DMS53 treated with DMSO at 0.1 percent for 48 hours (cell line): ENCODE data around the gene TOE1.
A peak's percentile ranks its signal among the peaks of the same experiment; 100 is the strongest.

Source experiments
- DNase-seq: peaks from one replicate; lab custom pipeline; 2025; ENCODE audit not compliant: unreplicated experiment; lab: John Stamatoyannopoulos, UW

The TOE1 gene

GRCh38 chr1:45326627-45327623, 13.0 kb upstream of the TOE1 start, which contains the start of gene HPDL:
Gene HPDL, plus strand, starts transcription at chr1:45326895. Its CDS starts 254 bp downstream, at chr1:45327149.
- peak; percentile 17 for DNase-seq

- DNase-seq: no peak
These were observed 12.1 kb upstream of the TOE1 start for GRCh38 chr1:45327644-45328515.

- no peak for DNase-seq
These were observed 11.3 kb upstream of the TOE1 start for GRCh38 chr1:45328680-45329079.

GRCh38 chr1:45329445-45329844, 10.5 kb upstream of the TOE1 start:
- DNase-seq: no peak

- no peak for DNase-seq
These were observed 8.3 kb upstream of the TOE1 start for GRCh38 chr1:45331436-45332345.

- DNase-seq: no peak
These were observed 7.6 kb upstream of the TOE1 start for GRCh38 chr1:45332346-45332720.

- DNase-seq: no peak
These were observed 5.4 kb upstream of the TOE1 start for GRCh38 chr1:45334308-45335245.

- DNase-seq: no peak
These were observed 4.1 kb upstream of the TOE1 start for GRCh38 chr1:45335855-45336324.

GRCh38 chr1:45337630-45338325, 2.2 kb upstream of the TOE1 start:
- DNase-seq: no peak

GRCh38 chr1:45340816-45341466, 971 bp downstream of the TOE1 start:
- no peak for DNase-seq

GRCh38 chr1:45344499-45344898, 4.5 kb downstream of the TOE1 start:
- no peak for DNase-seq

- DNase-seq: no peak
These were observed 5.0 kb downstream of the TOE1 start for GRCh38 chr1:45345014-45345413.

- DNase-seq: no peak
These were observed 6.5 kb downstream of the TOE1 start for GRCh38 chr1:45346473-45346872.

GRCh38 chr1:45348020-45348419, 8.1 kb downstream of the TOE1 start:
- DNase-seq: no peak

- DNase-seq: no peak
These were observed 8.6 kb downstream of the TOE1 start for GRCh38 chr1:45348609-45348965.

GRCh38 chr1:45348966-45349677, 9.2 kb downstream of the TOE1 start:
- no peak for DNase-seq

- no peak for DNase-seq
These were observed 11.5 kb downstream of the TOE1 start for GRCh38 chr1:45351508-45351907.

GRCh38 chr1:45353685-45354084, 13.7 kb downstream of the TOE1 start:
- no peak for DNase-seq
